H1 (cell line): ENCODE measurements around the gene RENBP. TPM values are rescaled to one million over a fixed set of nuclear protein-coding genes. Genes with fewer than 3 reads are reported as not detected.

Experiments
- ASH2L ChIP-seq: fragments of 200-600, 300-600 bp; sonication (generic); IDR thresholded peaks from one replicate; pipeline ENCODE4 v1.7.1; 2017; ENCODE audit warnings: low read length
- FOSL1 ChIP-seq: IDR thresholded peaks from 2 replicates; pipeline ENCODE4 v1.6.1; 2011; ENCODE audit warnings: mild to moderate bottlenecking, low read depth, low read length, moderate library complexity; ENCODE audit not compliant: insufficient read depth
- microRNA-seq, 2 experiments: library from miRNA; unstranded; fragments of <30 nt; microRNA quantifications; one replicate each; pipeline versions ENCODE4 to v1.2.0, GENCODE V29; 2016 to 2020; ENCODE audit warnings: borderline microRNAs expressed in 2 of 2, borderline number of aligned reads in 2 of 2, borderline replicate concordance in 1 of 2
- polyA plus RNA-seq, 7 experiments: library from polyadenylated mRNA; depleted of rRNA in 3 of 7; stranded (reverse) in 5 of 7; unstranded in 2 of 7; fragments of >200 nt in 5 of 7; fragments of 200-250 nt in 2 of 7; gene quantifications; 1 replicate in 5 of 7; 2 replicates in 1 of 7; 4 replicates in 1 of 7; pipeline versions ENCODE4 v1.2.1 to v1.2.3, GENCODE V29; 2011 to 2013; ENCODE audit warnings: missing spikeins in 2 of 7, mixed read lengths in 2 of 7
- small RNA-seq: library from polyadenylated mRNA; stranded (forward); fragments of <200 nt; extraction: miRNeasy Mini kit (QIAGEN cat#:217004); gene quantifications from one replicate; pipeline ENCODE3, GENCODE V24; 2013; ENCODE audit not compliant: insufficient read depth
- total RNA-seq: library from RNA; stranded (reverse); fragmentation: NEBNext Ultra II Directional; extraction: Animal tissue kit (Norgen Biotek cat#: 25700); gene quantifications from 2 replicates; pipeline ENCODE4 v1.2.1, GENCODE V29; 2021

RENBP gene
- total and polyA plus RNA-seq, 2 of the 8 experiments (the other 6 are each of a cell fraction or from before 2014, with no cell fraction given): 12.4 to 21.8 TPM

GRCh38 chrX:153885968-153886903 is 58.2 kb downstream of the RENBP start, which contains the start of gene L1CAM (continued):
- TF ChIP-seq FOSL1: no peak
- TF ChIP-seq ASH2L: peak; percentile 25

Small RNA genes lying within 50 kb of the gene (microRNA-seq; reads per million reads assigned to microRNA genes)
- 0 reads per million in 2 experiments for gene MIR3202-1
- 0 reads per million in 2 experiments for gene MIR3202-2

Small RNA genes lying within 50 kb of the gene (small RNA-seq; reads per million reads assigned to genes)
- not detected for gene MIR3202-1

Other genes starting within 250 kb of the RENBP start
- gene BCAP31, start 220.3 kb downstream of the RENBP start, total RNA-seq: 157 and 159 TPM in 2 replicates
- 136 and 139 TPM in 2 replicates for gene BCAP31, start 220.3 kb downstream of the RENBP start, polyA plus RNA-seq (2011; rRNA removed)
- gene ABCD1, start 219.8 kb downstream of the RENBP start, total RNA-seq: 4.6 and 6.6 TPM in 2 replicates
- gene ABCD1, start 219.8 kb downstream of the RENBP start, polyA plus RNA-seq (2011; rRNA removed): 3.1 and 6.7 TPM in 2 replicates
- 2.7 TPM in 2 replicates for gene PLXNB3, start 180.4 kb downstream of the RENBP start, total RNA-seq
- 1.2 and 1.6 TPM in 2 replicates for gene PLXNB3, start 180.4 kb downstream of the RENBP start, polyA plus RNA-seq (2011; rRNA removed)
- gene SRPK3, start 163.6 kb downstream of the RENBP start, total RNA-seq: not detected in 2 replicates
- gene SRPK3, start 163.6 kb downstream of the RENBP start, polyA plus RNA-seq (2011; rRNA removed): not detected in 2 replicates
- 36.1 and 39.4 TPM in 2 replicates for gene IDH3G, start 150.3 kb downstream of the RENBP start, total RNA-seq
- 66.7 and 96.2 TPM in 2 replicates for gene IDH3G, start 150.3 kb downstream of the RENBP start, polyA plus RNA-seq (2011; rRNA removed)
- gene SSR4, start 150.0 kb downstream of the RENBP start, total RNA-seq: 161 and 168 TPM in 2 replicates
- gene SSR4, start 150.0 kb downstream of the RENBP start, polyA plus RNA-seq (2011; rRNA removed): 642 and 734 TPM in 2 replicates
- gene PDZD4, start 114.1 kb downstream of the RENBP start, total RNA-seq: 169 and 174 TPM in 2 replicates
- gene PDZD4, start 114.1 kb downstream of the RENBP start, polyA plus RNA-seq (2011; rRNA removed): 45.8 and 77.2 TPM in 2 replicates
- 38.7 and 43.0 TPM in 2 replicates for gene L1CAM, start 58.5 kb downstream of the RENBP start, total RNA-seq
- gene L1CAM, start 58.5 kb downstream of the RENBP start, polyA plus RNA-seq (2011; rRNA removed): 11.0 and 16.4 TPM in 2 replicates
- not detected in 2 replicates for gene AVPR2, start 40.0 kb downstream of the RENBP start, total RNA-seq
- gene AVPR2, start 40.0 kb downstream of the RENBP start, polyA plus RNA-seq (2011; rRNA removed): 0.08 and 0.09 TPM in 2 replicates
- gene ARHGAP4, start 18.4 kb downstream of the RENBP start, total RNA-seq: 25.9 and 26.0 TPM in 2 replicates
- gene ARHGAP4, start 18.4 kb downstream of the RENBP start, polyA plus RNA-seq (2011; rRNA removed): 23.9 and 42.4 TPM in 2 replicates
- gene NAA10, start 9.6 kb downstream of the RENBP start, total RNA-seq: 98.1 and 98.8 TPM in 2 replicates
- gene NAA10, start 9.6 kb downstream of the RENBP start, polyA plus RNA-seq (2011; rRNA removed): 80.4 and 119 TPM in 2 replicates
- 117 and 120 TPM in 2 replicates for gene HCFC1, start 27.2 kb upstream of the RENBP start, total RNA-seq
- 24.9 and 44.8 TPM in 2 replicates for gene HCFC1, start 27.2 kb upstream of the RENBP start, polyA plus RNA-seq (2011; rRNA removed)
- 2.7 and 5.0 TPM in 2 replicates for gene TMEM187, start 28.1 kb upstream of the RENBP start, total RNA-seq
- 14.5 and 16.2 TPM in 2 replicates for gene TMEM187, start 28.1 kb upstream of the RENBP start, polyA plus RNA-seq (2011; rRNA removed)
- 41.7 and 47.2 TPM in 2 replicates for gene IRAK1, start 75.3 kb upstream of the RENBP start, total RNA-seq
- gene IRAK1, start 75.3 kb upstream of the RENBP start, polyA plus RNA-seq (2011; rRNA removed): 26.6 and 34.7 TPM in 2 replicates
- gene MECP2, start 153.1 kb upstream of the RENBP start, total RNA-seq: 32.0 and 32.4 TPM in 2 replicates
- gene MECP2, start 153.1 kb upstream of the RENBP start, polyA plus RNA-seq (2011; rRNA removed): 5.0 and 6.9 TPM in 2 replicates
- not detected in 2 replicates for gene OPN1LW, start 199.6 kb upstream of the RENBP start, total RNA-seq
- not detected in 2 replicates for gene OPN1LW, start 199.6 kb upstream of the RENBP start, polyA plus RNA-seq (2011; rRNA removed)
- gene OPN1MW, start 238.0 kb upstream of the RENBP start, total RNA-seq: not detected in 2 replicates
- 0.08 TPM in 1 of 2 replicates, not detected in the other for gene OPN1MW, start 238.0 kb upstream of the RENBP start, polyA plus RNA-seq (2011; rRNA removed)